Stimulated activated CD4-positive, alpha-beta T cell treated with anti-CD3 and anti-CD28 coated beads, Interleukin-1b, Interleukin-23, amount 100 ng/mL, for 24 hours (primary cell): ENCODE results near the gene BDKRB1.
"Not testable (repeated sequence)": the region's sequence is repeated elsewhere in the genome, so short reads cannot be mapped to it uniquely, and the experiment has no call there.

Experiments
- DNase-seq, 4 experiments: peaks; one replicate each; pipeline ENCODE4 v3.0.0-alpha.2; 2020; ENCODE audit warnings: low read depth in 4 of 4, low spot score in 1 of 4

The BDKRB1 gene

DNA sequence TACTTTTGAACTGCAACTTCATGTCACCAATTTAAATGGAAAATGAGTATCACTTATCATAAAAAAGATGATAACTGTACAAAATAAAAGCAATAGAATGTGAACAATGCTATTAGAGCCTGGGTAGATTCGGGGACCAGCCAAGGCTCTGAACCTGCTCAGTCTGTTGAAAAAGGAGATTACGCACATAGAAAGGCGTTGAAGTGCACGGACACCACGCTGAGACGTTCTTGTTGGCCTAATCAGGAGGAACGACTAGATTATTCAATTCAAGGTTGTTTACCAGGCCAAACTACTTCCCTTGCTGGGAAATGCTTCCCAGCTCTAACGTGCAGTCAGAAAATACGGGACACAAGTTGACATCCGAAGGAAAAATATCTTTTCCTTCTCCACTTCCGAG is 23.5 kb upstream of the BDKRB1 start:
- no peak for DNase-seq

DNA sequence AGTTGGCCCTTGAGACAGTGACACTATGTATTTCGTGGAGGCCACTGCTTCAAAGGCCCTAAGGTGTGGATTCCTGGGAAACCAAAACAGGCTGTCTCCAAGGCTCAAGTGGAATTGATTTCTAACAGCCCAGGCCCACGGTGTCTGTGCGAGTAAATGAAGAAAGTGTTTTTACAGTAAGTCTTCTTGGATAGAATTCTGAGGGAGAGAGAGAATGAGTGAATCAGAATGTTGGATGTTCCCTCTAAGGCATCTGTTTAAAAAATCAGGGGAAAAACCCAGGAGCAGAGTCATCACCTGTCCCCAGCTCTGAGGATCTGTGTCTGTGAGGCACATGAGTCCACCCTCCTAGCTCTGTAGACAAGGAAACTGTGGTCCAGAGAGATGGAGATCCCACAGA is 22.3 kb upstream of the BDKRB1 start:
- no peak for DNase-seq

DNA sequence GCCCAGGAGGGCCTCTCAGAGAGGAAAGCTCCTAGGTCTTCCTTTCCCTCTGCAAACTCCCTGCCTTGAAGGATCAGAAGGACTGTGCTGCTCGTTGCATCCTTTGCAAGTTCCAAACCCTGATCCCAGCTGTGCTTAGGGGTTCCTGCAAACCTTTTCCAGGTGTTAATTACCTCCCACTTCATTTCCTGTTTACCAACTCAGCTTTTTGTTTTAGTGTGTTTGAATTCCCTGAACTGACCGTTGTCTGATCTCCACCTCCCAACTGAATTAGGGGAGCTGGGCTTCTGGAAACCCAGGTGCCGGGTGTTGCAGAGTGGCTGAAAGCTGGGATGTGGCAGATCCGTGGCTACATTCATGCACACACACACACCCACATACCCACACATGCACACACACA is 20.6 kb upstream of the BDKRB1 start:
- no peak for DNase-seq

DNA sequence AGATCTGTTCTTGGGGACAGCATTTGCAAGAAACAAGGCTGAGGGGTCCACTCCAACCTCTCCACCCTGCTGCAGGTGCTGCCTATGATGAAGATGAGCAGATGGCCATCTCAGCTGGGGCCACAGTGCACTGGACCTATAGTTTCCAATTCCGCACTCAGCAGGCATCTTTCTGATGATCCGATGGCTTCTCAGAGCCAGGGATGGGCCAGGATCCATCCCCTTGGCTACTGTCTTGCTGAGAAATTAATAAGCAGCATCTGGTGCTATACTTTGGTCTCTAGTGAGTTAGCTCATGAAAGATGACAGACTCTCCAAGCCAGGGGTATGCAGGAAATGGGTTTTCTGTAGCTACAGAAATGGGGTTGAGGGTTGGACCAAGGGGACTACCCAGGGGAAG is 18.4 kb upstream of the BDKRB1 start:
- DNase-seq = no peak

DNA sequence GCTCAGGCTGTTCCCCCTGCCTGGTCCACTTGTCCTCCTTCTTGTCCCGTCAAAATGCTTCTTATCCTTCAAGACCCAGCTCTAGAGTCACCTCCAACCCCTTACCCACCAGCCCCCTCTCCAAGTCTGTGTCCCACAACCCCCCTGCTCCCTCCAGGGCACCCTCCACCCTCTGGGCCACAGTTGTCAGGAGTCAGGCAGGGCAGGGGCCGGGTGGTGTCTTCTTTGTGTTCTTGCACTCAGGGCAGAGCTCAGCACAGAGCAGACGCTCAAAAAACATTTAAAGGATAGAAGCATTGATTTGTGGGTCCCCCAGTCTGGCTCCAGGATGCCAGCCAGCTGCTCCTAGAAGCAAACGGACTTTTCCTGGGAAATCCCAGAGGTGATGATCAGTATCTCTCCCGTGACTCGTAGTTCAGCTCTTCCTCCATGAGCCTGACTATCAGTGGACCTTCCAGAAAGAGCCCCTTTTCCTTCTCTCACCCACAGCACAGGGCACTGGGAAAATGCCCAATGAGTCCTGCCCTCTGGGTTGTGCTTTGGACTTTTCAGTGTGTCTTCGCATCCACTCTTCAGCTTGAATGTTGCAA is 17.2 kb upstream of the BDKRB1 start:
- DNase-seq = no peak

DNA sequence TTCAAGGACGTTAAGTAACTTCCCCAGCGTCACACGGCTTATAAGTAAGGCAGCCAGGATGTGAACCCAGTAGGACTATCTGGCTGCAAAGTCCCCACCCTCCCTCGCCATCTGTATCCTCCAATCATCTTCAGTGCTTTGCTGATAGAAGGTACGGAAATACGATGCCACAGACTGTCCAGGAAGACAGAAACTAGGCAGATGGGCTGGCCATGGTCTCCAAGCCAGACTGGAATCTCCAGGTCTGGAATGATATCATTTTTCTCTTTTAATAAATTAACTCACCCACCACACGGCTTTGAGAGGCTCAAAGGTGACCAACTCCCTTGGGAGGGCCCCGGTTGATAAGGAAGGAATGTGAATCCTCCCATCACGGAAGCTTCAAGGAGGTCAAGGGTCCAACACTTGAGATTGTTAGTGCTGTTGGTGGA is 16.3 kb upstream of the BDKRB1 start:
- DNase-seq = no peak

DNA sequence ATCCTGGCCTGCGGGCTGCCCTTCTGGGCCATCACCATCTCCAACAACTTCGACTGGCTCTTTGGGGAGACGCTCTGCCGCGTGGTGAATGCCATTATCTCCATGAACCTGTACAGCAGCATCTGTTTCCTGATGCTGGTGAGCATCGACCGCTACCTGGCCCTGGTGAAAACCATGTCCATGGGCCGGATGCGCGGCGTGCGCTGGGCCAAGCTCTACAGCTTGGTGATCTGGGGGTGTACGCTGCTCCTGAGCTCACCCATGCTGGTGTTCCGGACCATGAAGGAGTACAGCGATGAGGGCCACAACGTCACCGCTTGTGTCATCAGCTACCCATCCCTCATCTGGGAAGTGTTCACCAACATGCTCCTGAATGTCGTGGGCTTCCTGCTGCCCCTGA is 15.4 kb upstream of the BDKRB1 start:
- no peak for DNase-seq

DNA sequence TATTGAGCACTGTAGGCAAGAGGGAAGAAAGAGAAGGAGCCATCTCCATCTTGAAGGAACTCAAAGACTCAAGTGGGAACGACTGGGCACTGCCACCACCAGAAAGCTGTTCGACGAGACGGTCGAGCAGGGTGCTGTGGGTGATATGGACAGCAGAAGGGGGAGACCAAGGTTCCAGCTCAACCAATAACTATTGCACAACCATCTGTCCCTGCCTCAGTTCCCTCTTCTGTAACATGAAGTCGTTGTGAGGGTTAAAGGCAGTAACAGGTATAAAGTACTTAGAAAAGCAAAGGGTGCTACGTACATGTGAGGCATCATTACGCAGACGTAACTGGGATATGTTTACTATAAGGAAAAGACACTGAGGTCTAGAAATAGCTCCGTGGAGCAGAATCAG is 13.9 kb upstream of the BDKRB1 start:
- no peak for DNase-seq

DNA sequence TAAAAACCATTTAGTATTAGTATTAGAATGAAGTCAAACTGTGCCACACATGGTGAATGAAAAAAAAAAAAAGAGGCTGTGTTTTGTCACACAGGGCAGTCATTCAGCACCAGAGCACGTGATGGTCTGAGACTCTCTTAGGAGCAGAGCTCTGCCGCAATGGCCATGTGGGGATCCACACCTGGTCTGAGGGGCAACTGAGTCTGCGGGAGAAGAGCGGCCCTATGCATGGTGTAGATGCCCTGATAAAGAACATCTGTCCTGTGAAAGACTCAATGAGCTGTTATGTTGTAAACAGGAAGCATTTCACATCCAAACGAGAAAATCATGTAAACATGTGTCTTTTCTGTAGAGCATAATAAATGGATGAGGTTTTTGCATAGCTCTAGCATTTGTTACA is 12.2 kb upstream of the BDKRB1 start:
- DNase-seq = no peak

DNA sequence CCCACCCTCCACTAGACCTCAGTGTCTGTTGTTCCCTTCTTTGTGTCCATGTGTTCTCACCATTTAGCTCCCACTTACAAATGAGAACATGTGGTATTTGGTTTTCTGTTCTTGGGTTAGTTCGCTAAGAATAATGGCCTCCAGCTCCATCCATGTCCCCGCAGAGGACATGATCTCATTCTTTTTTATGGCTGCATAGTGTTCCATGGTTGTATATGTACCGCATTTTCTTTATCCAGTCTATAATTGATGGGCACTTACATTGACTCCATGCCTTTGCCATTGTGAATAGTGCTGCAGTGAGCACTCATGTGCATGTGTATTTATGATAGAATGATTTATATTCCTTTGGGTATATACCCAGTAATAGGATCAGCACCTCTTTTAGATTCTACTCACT is 10.9 kb upstream of the BDKRB1 start:
- not testable (repeated sequence) for DNase-seq

DNA sequence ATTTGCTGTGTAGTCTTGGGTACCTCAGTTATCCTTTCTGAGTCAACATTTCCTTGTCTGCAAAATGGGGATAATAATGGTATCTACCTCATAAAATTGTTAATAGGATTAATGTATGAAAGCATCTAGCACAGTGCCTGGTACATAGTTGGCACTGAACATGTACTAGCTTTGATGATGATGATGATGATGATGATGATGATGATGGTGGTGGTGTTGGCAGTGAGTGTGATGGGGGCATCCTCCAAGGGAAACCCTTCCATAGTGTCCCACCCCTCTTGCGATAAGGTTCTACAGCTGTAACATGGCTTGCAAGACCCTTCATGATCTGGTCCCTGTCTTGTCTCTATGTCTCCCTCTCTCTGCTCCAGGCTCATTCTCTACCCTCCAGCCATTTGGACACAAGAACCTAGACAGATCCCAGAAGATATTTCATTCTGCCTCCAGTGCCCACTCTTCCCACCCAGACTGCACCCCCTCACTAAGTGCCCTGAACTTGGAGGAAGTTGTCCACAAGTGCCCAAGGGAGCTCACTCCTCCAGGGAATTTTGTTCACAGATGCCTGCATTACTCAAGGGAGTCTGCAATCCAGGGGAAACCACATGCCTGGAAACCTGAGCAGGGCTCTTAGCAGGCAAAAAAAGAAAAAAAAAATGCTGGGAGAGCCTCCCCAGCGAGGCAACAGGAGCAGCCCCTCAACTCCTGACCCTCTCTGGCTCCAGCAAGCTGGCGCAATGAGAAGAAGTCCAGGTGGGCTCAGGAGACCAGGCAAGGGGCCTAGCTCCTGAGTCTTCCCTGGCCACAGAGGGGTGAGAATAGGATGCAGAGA is 10.1 kb upstream of the BDKRB1 start:
- DNase-seq = no peak

DNA sequence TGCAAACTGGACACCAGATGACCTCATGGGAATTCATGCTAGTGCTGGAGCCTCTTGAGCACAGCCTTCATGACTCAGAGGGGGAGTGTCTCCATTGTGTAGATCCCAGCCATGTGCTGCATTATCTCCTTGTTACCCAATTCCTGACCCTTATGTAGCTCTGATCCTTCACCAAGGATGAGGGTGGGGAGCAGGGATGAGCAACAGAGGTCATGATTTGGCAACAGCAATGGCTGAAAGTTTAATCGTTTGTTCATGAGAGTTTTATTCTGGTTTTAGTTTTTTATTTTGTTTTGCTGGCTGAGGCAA is 9.5 kb upstream of the BDKRB1 start:
- no peak for DNase-seq

DNA sequence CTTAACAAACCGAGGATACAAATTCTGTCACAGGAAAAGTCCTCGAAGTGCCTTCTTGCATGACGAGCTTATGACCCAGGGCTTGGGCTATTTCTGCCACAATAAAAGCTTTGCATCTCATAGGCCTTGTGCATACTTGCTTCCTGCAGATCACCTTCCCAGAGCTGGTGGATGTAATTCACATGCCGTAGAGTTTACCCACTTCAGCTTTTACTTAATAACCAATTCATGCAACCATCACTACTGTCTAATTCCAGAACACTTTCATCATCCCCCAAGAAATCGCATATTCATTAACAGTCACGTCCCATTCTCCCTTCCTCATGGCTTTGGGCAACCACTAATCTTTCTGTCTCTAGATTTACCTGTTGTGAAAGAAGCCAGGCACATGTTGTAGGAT is 9.0 kb upstream of the BDKRB1 start:
- no peak for DNase-seq

DNA sequence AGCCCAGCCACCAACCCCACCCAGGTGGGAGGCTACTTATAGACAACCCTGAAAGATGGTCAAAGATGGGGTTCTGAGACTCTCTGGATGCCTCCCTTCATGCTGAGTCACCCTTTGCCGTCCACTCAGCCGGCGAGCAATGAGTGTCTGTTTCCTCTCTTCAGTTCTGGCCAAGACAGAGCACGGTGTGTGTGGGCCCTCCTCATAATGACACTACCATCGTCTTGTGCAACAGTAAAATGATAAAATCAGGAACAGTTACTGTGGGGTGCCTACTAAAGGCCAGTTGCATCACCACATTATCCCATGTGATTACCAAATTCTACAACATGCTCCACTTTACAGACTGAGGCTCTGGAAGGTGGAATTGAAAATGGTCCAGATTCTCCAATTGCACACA is 7.0 kb upstream of the BDKRB1 start:
- no peak for DNase-seq

DNA sequence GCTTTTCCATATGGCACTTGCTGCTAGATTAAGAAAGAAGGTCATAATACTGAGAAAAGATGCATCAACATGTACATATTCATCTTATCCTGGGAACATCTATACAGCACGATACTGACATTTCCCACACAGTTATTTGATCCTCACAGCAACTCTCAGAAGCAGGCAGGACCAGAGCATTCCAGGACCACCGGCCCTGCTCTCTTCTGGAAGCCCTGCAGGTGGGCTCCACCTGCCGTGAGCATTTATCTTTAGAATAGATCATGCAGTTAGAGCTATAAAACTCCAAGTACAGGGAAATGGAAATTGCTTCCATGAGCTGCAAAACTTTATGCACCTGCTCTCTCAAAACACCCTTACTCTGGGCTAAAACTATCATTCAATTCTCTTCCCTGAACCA is 5.5 kb upstream of the BDKRB1 start:
- DNase-seq = no peak

DNA sequence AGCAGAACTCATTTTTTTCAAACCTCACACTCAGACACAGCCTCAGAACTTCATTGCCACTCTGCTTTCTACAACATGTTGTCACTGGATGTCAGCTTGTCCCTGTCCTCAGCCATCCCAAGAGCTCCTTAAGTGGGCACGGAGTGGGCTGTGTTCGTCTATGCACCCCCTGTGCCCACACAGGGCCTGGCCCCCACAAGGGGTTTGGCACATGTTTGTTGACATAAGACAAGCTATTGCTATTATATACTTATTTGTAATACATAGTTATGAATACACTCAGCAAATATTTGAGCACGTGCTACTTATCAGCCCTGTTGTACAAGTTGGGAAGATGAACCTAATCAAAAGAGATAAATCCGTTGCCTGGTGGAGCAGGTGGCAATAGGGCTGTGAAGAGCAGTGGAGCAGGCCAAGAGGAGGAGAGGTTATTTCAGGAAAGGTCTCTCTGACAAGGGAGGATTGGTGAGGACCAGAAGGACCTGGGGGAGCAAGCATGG is 4.3 kb upstream of the BDKRB1 start:
- DNase-seq = no peak

DNA sequence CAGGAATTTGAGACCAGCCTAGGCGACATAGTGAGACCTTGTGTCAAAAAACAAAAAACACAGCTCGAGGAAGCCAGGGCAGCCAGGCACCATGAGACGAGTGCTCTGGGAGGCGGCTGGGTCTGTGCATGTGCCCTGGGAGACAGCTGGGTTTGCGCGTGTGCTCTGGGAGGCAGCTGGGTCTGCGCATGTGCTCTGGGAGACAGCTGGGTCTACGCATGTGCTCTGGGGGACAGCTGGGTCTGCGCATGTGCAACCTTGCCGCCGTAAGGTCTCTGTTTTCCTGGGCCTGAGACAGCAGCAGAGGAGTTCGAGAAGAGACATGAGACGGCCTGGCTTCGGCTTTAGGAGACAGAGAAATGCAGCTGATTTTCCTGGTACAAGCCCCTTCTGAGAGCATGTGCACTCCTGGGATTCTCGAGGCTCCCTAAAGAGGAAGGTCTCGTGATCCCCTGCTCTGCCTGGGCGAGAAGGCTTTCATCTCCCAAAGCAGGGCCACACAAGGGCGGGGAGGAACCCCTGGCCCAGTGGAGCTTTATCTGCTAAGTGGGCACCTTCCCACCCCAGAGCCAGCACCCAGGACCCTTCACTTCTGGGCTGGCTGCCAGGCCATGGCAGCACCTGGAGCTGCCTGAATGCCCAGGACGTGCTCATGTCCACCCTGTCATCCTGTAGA is 3.5 kb upstream of the BDKRB1 start:
- DNase-seq = no peak

DNA sequence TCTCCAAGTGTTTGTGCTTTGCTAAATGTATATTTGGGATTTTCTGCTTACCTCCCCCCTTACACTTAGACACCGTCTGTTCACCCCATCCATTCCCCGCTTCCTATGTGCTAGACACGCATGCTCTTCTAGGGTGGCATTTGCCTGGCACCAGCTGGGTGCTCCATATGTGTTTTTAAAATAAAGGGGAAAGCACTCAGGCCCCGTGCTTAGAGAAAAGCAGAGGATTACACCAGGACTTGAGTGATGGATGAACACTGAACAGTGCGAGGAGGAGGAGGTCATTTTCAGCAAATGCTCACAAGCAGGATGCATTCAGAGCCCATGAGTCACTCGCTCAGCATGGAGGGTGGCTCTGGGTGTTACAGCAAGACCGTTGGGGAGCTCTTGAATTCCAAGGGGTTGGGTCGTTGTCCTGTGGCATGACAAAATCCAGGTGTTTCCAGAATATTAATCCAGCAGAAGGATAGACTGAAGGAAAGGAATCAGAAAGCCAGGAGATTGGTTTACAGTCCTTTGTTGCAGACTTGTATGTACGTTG is 2.9 kb upstream of the BDKRB1 start:
- no peak for DNase-seq

DNA sequence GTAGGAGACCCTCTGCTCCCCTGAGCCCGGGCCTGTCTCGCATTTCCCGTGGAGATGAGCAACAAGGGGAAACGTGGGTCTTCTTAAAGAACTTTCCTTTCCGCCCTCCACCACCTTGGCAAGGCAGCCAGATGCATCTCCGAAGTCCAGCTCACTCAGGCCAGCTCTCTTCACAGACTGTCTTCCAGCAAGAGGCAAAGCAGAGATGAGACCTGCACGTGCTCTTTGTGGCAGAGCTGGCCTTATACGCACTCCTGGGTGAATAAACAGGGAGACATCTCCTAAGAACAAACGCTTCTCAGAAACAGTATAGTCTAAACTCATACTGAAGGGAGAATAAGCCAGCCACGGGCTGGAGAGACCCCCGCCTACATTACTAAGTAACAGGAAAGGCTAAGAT is 1.3 kb upstream of the BDKRB1 start:
- DNase-seq = no peak

DNA sequence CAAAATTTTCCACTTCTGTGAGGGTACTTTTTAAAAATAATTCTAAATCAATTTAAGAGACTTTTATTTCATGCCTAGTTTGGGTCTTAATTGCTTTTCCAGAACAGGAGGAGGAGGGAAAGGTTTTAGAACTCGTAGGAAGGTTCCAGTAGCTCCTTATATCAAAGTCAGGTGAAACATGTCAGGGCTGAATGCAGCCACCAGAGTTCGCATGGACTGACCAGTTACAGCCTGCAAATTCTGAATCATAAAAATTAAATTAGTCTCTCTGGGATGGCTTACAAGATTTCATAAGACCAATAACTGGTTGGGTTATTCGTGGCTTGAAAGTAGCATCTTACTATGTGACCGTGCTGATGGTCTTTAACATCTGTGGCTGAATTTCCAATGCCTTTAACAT is 397 bp downstream of the BDKRB1 start:
- no peak for DNase-seq

DNA sequence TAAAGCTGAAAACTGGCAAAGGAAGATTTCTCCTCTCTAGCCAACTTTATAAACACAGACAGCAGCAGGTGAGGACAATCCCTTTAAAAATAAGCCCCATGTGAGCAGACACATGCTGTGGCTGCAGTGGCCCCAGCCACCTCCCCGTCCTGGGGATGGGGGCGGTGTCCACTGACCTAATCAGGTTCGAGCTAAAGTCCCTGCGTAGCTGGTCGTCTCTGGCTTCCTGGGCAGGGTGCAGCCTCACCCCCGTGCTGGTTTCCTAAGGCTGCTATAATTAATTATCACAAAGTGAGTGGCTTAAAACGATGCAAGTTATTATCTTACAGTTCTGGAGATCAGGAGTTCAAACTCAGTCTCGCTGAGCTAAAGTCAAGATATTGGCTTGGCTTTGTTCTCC is 1.0 kb downstream of the BDKRB1 start:
- DNase-seq = no peak

DNA sequence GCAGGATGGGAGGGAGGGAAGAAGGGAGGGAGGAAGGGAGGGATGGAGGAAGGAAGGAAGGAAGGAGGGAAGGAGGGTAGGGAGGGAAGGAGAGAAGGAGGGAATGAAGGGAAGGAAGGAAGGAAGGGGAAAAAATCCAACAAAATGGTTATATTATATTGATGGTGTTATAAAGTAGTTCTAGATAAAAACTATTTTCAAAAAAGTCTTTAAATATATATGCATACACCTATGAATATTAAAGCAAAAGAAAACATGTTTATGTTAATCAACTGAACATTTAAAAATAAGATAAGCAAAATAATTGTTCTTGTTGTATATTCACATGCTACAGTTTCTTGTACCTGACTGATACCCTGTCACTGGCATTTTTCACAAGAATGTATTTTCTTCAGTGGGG is 1.9 kb downstream of the BDKRB1 start:
- no peak for DNase-seq
